Measurements from ENCODE around the gene SEL1L. TPM values are rescaled to one million over a fixed set of nuclear protein-coding genes. Genes with fewer than 3 reads are reported as not detected.

SEL1L gene
- total RNA-seq, 1 donor from 2014 or later, result 104 TPM

DNA sequence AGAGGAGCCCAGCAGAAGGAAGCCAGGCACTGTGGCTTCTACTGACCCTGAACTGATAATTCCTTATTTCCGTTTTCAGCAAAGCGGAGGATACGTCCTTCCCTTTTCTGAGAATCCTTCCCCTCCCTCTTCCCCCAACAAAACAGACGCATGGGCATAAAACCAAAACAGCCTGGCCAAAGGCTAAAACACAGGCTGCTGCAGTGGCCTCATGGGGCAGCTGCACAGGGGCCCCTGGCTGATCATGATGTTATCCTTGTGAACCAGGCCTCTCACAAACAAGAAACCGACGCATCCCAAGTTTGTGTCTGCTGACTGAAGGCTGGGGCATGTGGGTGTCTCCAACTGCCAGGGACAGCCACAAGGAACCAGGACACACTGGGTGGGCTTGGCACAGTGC, 110.1 kb downstream of the SEL1L start:
- peak overlapping the region; percentile 28 for H3K27ac ChIP-seq
- H3K4me3 ChIP-seq, result no peak overlapping the region
- H3K36me3 ChIP-seq, result no peaks in the 10 kb centered on the region
- intact Hi-C loops (cut with DNase I), result no loop called here
- peak; percentile 69 to 75 for ATAC-seq
- no peaks in the 10 kb centered on the region for H3K27me3 ChIP-seq (ENCODE audit: low read depth)
- no peaks in the 10 kb centered on the region for H3K9me3 ChIP-seq
- TF ChIP-seq, protein P1, sequence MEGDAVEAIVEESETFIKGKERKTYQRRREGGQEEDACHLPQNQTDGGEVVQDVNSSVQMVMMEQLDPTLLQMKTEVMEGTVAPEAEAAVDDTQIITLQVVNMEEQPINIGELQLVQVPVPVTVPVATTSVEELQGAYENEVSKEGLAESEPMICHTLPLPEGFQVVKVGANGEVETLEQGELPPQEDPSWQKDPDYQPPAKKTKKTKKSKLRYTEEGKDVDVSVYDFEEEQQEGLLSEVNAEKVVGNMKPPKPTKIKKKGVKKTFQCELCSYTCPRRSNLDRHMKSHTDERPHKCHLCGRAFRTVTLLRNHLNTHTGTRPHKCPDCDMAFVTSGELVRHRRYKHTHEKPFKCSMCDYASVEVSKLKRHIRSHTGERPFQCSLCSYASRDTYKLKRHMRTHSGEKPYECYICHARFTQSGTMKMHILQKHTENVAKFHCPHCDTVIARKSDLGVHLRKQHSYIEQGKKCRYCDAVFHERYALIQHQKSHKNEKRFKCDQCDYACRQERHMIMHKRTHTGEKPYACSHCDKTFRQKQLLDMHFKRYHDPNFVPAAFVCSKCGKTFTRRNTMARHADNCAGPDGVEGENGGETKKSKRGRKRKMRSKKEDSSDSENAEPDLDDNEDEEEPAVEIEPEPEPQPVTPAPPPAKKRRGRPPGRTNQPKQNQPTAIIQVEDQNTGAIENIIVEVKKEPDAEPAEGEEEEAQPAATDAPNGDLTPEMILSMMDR (IDR thresholded peaks at IDR 0.05), result no peak
- peak; percentile 47 for DNase-seq
- peaks cover 18% of the 10 kb centered on the region for H3K4me1 ChIP-seq

Other genes starting within 250 kb of the SEL1L start
- gene STON2, start 133.5 kb downstream of the SEL1L start, total RNA-seq, result 34.3 TPM